CD4-positive, alpha-beta T cell (primary cell): Measurements from ENCODE around the gene LTB4R2. TPM values are rescaled to one million over a fixed set of nuclear protein-coding genes. Genes with fewer than 3 reads are reported as not detected.

ENCODE experiments used
- ATAC-seq: fragments of 200-7000 bp; cut with Tn5 transposase; one replicate; pipeline ENCODE4 v1.10.0; 2022; ENCODE audit warnings: mild to moderate bottlenecking; ENCODE audit not compliant: poor library complexity
- CTCF ChIA-PET: fragments of 350-600 bp; sonication (Branson Sonifier 250); formaldehyde crosslinking; loops from one replicate; lab custom pipeline; 2021; ENCODE audit warnings: antibody characterized with exemption, inconsistent platforms; lab: Charles Lee
- POLR2A ChIA-PET: fragments of 350-600 bp; sonication (Branson Sonifier 250); formaldehyde crosslinking; loops from one replicate; lab custom pipeline; 2021; ENCODE audit warnings: antibody characterized with exemption, inconsistent platforms; lab: Charles Lee
- DNase-seq, 14 experiments: peaks; one replicate each; pipeline ENCODE4 v3.0.0-alpha.2; 2013 to 2020; ENCODE audit warnings: mixed read lengths in 2 of 14
- H3K27ac ChIP-seq, 2 donors: one replicate each; pipeline versions ENCODE4 v1.5.1 to v1.7.0; 2013; ENCODE audit warnings: low read length in 2 of 2, low read depth in 1 of 2, mild to moderate bottlenecking in 1 of 2
- H3K27me3 ChIP-seq, 2 experiments: 1 replicate in 1 of 2; 2 replicates in 1 of 2; pipeline versions ENCODE4 v1.6.1 to v1.7.0; 2013; ENCODE audit warnings: low read length in 2 of 2, control low read depth in 1 of 2, mild to moderate bottlenecking in 1 of 2, moderate library complexity in 1 of 2; ENCODE audit not compliant: insufficient read depth in 2 of 2, control insufficient read depth in 1 of 2
- H3K36me3 ChIP-seq: one replicate; pipeline ENCODE4 v1.6.1; 2013; ENCODE audit warnings: low read length, control low read depth; ENCODE audit not compliant: insufficient read depth
- H3K4me1 ChIP-seq: one replicate; pipeline ENCODE4 v1.6.1; 2013; ENCODE audit warnings: low read length, control low read depth; ENCODE audit not compliant: insufficient read depth
- H3K4me3 ChIP-seq: one replicate; pipeline ENCODE4 v1.5.1; 2013; ENCODE audit warnings: mild to moderate bottlenecking, low read length, moderate library complexity
- H3K9me3 ChIP-seq, 2 experiments: 1 replicate in 1 of 2; 2 replicates in 1 of 2; pipeline versions ENCODE4 v1.6.1 to v1.7.0; 2013; ENCODE audit warnings: low read length in 2 of 2, mild to moderate bottlenecking in 2 of 2, control low read depth in 1 of 2, moderate library complexity in 1 of 2; ENCODE audit not compliant: control insufficient read depth in 1 of 2, insufficient read depth in 1 of 2
- H3K27ac Mint-ChIP-seq: one replicate; pipeline ENCODE4 v1.8.0; 2020; ENCODE audit warnings: mixed read lengths
- H3K27me3 Mint-ChIP-seq: one replicate; pipeline ENCODE4 v1.8.0; 2021; ENCODE audit warnings: mixed read lengths
- H3K36me3 Mint-ChIP-seq: one replicate; pipeline ENCODE4 v1.8.0; 2021; ENCODE audit warnings: low read depth, mixed read lengths
- H3K4me1 Mint-ChIP-seq: one replicate; pipeline ENCODE4 v1.8.0; 2021; ENCODE audit warnings: low read depth, mixed read lengths
- H3K4me3 Mint-ChIP-seq: one replicate; pipeline ENCODE4 v1.8.0; 2020; ENCODE audit warnings: mild to moderate bottlenecking, mixed read lengths
- H3K9me3 Mint-ChIP-seq: one replicate; pipeline ENCODE4 v1.8.0; 2020; ENCODE audit warnings: mixed read lengths
- intact Hi-C, 2 experiments: fragments of 100-400 bp; cut with DNase I in 1 of 2; cut with micrococcal nuclease in 1 of 2; formaldehyde crosslinking; loops; one replicate each; pipeline versions ENCODE4 v1.15.1 to v1.9.0; 2023 to 2025; cut with DNase I, micrococcal nuclease
- total RNA-seq, 174 experiments: library from RNA in 2 of 174; stranded (reverse) in 2 of 174; gene quantifications; one replicate each; pipeline ENCODE4 v1.2.3 and lab custom pipeline; 2021 to 2026
- TF ChIP-seq, protein P1 (sequence below): fragments of 200-600 bp; IDR thresholded peaks from one replicate; pipeline ENCODE4 v1.8.0; 2022; ENCODE audit warnings: antibody characterized with exemption, mild to moderate bottlenecking

LTB4R2 gene
- total RNA-seq, 2 experiments from 2014 or later, result 16.4 to 18.2 TPM

DNA sequence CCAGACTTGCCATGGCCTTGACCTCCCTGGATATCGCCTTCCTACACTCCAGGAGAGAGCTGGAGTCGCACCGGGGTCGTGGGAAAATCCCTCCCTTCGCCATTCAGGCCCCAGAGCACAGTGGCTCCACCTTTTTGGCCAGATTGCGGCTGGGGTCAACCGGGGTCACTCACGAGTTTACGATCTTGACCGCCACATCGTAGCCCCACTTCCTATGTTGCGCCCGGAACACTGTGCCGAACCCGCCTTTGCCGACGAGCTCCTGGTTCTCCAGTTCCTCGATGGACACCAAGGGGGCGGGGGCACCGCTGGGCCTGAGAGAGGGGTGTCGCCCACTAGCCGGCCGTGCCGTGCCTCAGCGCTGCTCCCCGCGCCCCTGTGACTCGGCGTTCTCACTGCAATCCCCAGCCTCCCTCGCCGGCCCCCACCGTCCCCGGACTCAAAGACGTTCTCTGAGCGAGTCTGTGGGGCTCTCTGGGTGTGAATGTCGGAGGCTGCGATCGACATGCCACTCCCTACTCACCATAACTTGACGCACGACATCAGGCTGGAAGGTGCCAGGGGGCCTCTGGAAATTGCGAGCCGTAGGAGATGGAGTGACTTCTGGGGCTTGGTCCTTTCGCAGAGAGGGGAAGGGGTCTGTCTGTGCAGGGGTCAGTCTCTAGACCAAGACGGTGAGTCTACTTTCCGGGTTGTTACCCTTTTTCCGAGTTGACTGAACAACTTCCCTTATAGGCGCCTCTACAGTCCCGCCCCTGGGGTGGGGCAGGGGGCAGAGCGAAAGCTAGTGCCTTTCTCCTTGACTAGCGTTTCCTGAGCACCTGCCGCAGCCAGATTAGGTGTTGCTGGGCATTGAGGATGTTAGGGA, 29.6 kb downstream of the LTB4R2 start, which contains the start of gene RIPK3:
TSS of gene RIPK3 (minus strand) at position 708 of the 868 bp plus-strand sequence. CDS start at position 543, 165 bp downstream.
- H3K4me3 Mint-ChIP-seq, result peak within 1 kb of the TSS; percentile 94
- Histone ChIP-seq H3K36me3 (peaks cover 13% of the 10 kb centered on the region), H3K4me1 (peaks cover 46% of the 10 kb centered on the region), H3K27ac (peak within 1 kb of the TSS in 1 of 2 donors; percentile 64), H3K4me3 (peak within 1 kb of the TSS; percentile 94), H3K27me3 (peaks cover 11% of the 10 kb centered on the region in 2 experiments), H3K9me3 (no peaks in the 10 kb centered on the region)
- peak within 1 kb of the TSS; percentile 82 for H3K27ac Mint-ChIP-seq
- peak; percentile 93 for ATAC-seq
- intact Hi-C loops, result loop anchor here in 1 of 2 experiments (10.0 kb wide), 1 partner anchor 335 kb away; no protein-coding TSS in a partner anchor
- TF ChIP-seq, protein P1, sequence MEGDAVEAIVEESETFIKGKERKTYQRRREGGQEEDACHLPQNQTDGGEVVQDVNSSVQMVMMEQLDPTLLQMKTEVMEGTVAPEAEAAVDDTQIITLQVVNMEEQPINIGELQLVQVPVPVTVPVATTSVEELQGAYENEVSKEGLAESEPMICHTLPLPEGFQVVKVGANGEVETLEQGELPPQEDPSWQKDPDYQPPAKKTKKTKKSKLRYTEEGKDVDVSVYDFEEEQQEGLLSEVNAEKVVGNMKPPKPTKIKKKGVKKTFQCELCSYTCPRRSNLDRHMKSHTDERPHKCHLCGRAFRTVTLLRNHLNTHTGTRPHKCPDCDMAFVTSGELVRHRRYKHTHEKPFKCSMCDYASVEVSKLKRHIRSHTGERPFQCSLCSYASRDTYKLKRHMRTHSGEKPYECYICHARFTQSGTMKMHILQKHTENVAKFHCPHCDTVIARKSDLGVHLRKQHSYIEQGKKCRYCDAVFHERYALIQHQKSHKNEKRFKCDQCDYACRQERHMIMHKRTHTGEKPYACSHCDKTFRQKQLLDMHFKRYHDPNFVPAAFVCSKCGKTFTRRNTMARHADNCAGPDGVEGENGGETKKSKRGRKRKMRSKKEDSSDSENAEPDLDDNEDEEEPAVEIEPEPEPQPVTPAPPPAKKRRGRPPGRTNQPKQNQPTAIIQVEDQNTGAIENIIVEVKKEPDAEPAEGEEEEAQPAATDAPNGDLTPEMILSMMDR, result no peak
- no peaks in the 10 kb centered on the region for H3K9me3 Mint-ChIP-seq
- ChIA-PET POLR2A (interaction anchor here (0.7 to 11.3 kb wide), 8 partner anchors 13 to 97 kb away, joined by 3 to 270 read pairs (median 4); partner anchors contain the start of genes CBLN3, KHNYN, LTB4R and RABGGTA), CTCF (interaction anchor here (0.7 to 2.3 kb wide), 5 partner anchors 7 to 751 kb away, joined by 3 to 7 read pairs (median 5); partner anchors contain the start of gene CIDEB)
- H3K36me3 Mint-ChIP-seq, result peaks cover 45% of the 10 kb centered on the region
- peaks cover 31% of the 10 kb centered on the region for H3K4me1 Mint-ChIP-seq
- peak; percentile 52 to 83 (median 72) for DNase-seq
- H3K27me3 Mint-ChIP-seq, result peaks cover 31% of the 10 kb centered on the region

DNA sequence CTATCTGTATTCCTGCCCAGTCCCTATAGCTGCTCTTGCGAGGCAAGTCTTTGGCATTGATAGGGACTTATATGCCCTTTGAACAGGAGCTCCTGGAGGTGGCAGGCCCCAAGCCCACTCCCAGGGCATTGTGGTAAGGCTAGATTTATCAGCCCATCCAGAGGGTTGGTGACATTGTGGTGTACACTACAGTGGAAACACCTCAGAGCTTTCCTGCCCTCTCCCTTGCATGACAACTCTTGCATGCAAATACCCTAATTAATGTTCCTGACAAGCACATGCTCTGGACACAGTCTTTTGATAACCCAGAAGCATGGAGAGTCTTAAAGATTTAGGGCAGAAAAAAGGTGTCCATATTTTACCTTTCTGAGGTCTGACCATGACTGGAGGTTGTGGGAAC, 30.7 kb downstream of the LTB4R2 start:
- Histone ChIP-seq H3K4me1 (peaks cover 36% of the 10 kb centered on the region), H3K36me3 (peaks cover 13% of the 10 kb centered on the region), H3K27me3 (peaks cover 3 to 6% of the 10 kb centered on the region in 2 experiments), H3K27ac (no peak overlapping the region), H3K9me3 (no peaks in the 10 kb centered on the region), H3K4me3 (no peak overlapping the region)
- DNase-seq (no peak), ATAC-seq (no peak)
- TF ChIP-seq, protein P1, result no peak
- peaks cover 21% of the 10 kb centered on the region for H3K4me1 Mint-ChIP-seq
- peaks cover 38% of the 10 kb centered on the region for H3K36me3 Mint-ChIP-seq
- intact Hi-C loops, result no loop called here
- peak overlapping the region; percentile 94 for H3K4me3 Mint-ChIP-seq
- no peak overlapping the region for H3K27ac Mint-ChIP-seq
- no peaks in the 10 kb centered on the region for H3K9me3 Mint-ChIP-seq
- H3K27me3 Mint-ChIP-seq, result peaks cover 29% of the 10 kb centered on the region
- POLR2A ChIA-PET, result interaction anchor here (0.9 to 11.3 kb wide), 5 partner anchors 27 to 98 kb away, joined by 3 to 270 read pairs (median 5); partner anchors contain the start of genes CBLN3, KHNYN, RABGGTA and TINF2
- CTCF ChIA-PET, result interaction anchor here (0.9 to 2.3 kb wide), 4 partner anchors 8 to 752 kb away, joined by 3 to 7 read pairs (median 6); partner anchors contain the start of gene CIDEB

DNA sequence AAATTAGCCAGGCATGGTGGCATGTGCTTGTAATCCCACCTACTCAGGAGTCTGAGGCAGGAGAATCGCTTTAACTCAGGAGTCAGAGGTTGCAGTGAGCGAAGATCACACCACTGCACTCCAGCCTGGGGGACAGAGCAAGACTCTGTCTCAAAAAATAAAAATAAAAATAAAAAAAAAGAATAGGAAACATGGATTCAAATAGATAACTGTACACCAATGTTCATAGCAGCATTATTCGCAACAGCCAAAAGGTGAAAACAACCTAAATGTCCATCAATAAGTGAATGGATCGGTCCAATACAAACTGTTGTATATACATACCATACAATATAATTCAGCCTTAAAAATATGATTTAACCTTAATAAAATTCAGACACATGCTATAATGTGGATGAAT, 32.9 kb downstream of the LTB4R2 start:
- no peak overlapping the region for H3K27ac Mint-ChIP-seq
- no peak for ATAC-seq
- POLR2A ChIA-PET, result interaction anchor here (11.3 kb wide), 1 partner anchor 90 kb away, joined by 270 read pairs; the partner anchor contains the start of genes CBLN3 and KHNYN
- H3K9me3 Mint-ChIP-seq, result no peaks in the 10 kb centered on the region
- no peak overlapping the region for H3K27ac ChIP-seq
- DNase-seq, result no peak
- H3K4me3 ChIP-seq, result no peak overlapping the region
- peaks cover 33% of the 10 kb centered on the region for H3K27me3 Mint-ChIP-seq
- peaks cover under 1% of the 10 kb centered on the region for H3K36me3 ChIP-seq
- intact Hi-C loops, result no loop called here
- peaks cover 18% of the 10 kb centered on the region for H3K4me1 Mint-ChIP-seq
- TF ChIP-seq, protein P1, result no peak
- no peak overlapping the region for H3K4me3 Mint-ChIP-seq
- peaks cover 26% of the 10 kb centered on the region for H3K4me1 ChIP-seq
- H3K36me3 Mint-ChIP-seq, result peaks cover 15% of the 10 kb centered on the region
- CTCF ChIA-PET, result interaction anchor here (0.7 to 1.1 kb wide), 3 partner anchors 9 to 12 kb away, joined by 3 read pairs; no protein-coding TSS in a partner anchor
- no peaks in the 10 kb centered on the region for H3K9me3 ChIP-seq
- H3K27me3 ChIP-seq, result peaks cover 6 to 10% of the 10 kb centered on the region in 2 experiments
